Stimulated activated CD4-positive, alpha-beta T cell treated with anti-CD3 and anti-CD28 coated beads, Interleukin-4, amount 100 ng/mL, for 4 hours (primary cell): Measurements from ENCODE around the gene STARD13.

Experiments
- DNase-seq, 2 experiments: peaks; one replicate each; pipeline ENCODE4 v3.0.0-alpha.2; 2020

STARD13 gene, protein sequence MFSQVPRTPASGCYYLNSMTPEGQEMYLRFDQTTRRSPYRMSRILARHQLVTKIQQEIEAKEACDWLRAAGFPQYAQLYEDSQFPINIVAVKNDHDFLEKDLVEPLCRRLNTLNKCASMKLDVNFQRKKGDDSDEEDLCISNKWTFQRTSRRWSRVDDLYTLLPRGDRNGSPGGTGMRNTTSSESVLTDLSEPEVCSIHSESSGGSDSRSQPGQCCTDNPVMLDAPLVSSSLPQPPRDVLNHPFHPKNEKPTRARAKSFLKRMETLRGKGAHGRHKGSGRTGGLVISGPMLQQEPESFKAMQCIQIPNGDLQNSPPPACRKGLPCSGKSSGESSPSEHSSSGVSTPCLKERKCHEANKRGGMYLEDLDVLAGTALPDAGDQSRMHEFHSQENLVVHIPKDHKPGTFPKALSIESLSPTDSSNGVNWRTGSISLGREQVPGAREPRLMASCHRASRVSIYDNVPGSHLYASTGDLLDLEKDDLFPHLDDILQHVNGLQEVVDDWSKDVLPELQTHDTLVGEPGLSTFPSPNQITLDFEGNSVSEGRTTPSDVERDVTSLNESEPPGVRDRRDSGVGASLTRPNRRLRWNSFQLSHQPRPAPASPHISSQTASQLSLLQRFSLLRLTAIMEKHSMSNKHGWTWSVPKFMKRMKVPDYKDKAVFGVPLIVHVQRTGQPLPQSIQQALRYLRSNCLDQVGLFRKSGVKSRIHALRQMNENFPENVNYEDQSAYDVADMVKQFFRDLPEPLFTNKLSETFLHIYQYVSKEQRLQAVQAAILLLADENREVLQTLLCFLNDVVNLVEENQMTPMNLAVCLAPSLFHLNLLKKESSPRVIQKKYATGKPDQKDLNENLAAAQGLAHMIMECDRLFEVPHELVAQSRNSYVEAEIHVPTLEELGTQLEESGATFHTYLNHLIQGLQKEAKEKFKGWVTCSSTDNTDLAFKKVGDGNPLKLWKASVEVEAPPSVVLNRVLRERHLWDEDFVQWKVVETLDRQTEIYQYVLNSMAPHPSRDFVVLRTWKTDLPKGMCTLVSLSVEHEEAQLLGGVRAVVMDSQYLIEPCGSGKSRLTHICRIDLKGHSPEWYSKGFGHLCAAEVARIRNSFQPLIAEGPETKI

DNA sequence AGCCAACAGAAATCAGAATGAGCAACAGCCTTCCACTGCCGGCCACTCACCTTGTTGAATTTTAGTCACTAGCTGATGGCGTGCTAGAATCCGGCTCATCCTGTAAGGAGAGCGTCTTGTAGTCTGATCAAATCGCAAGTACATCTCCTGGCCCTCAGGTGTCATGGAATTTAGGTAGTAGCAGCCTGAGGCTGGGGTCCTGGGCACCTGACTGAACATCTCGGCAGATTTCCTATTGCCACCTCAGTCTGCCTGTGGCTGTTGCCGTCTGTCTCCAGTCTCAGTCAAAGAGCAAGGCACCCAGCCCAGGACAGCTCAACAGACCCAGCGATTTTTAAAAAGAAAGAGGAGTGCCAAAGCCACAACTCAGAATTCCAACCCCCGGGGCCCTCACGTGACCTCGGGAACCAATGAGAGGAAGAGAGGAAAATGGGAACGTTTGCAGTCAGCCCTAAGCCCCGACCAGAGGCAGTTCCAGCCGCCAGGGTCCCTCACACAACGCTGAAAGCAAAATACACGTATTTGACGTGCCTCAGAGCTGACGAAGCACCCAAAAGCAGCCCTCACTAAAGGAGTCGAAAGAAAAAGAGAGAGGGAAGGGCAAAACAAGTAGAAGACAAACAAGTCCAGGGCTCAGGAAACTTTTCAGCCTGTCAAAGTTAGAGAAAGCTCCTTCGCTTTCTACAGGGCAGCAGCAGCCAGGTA is at the start of gene STARD13:
Gene STARD13, minus strand, starts transcription at position 336 of the 705 bp plus-strand sequence. Its CDS starts 117 bp downstream, at position 219.
- DNase-seq: no peak

DNA sequence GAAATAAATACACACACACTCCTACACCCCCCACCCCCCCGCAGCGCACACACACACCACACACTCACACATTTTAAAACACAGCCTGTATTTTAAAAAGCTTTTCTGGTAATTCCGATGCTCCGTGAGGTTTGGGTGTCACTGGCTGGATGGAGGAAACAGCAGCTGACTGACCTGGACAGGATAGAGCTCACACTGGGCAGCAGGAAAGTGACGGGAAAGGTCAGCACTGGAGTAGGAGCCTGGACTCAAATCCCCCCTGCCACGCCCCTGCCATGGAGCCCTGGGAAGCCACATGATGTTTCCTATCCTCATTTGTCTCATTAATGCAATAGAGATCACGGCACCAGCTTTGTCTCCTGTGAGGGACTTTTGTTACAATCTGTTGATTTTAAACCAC is 49.3 kb upstream of the STARD13 start:
- DNase-seq: no peak

DNA sequence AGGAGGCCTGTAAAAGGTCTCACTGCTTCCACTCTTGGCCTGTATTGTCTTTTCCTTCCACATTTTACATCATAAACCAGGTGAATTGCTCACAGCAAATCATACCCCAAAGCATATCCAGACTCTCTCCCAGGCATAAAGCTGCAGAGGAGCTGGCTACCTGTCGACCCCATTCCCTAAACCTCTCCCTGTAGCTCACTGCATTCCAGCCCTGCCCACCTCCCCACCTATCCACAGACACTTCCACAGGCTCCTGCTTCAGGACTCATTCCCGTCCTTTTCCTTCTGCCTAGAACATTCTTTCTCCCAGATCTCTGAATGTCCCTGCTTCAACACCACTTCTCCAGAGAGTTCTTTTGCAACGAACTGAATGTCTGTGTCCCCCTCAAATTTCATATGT is 46.4 kb upstream of the STARD13 start:
- no peak for DNase-seq

DNA sequence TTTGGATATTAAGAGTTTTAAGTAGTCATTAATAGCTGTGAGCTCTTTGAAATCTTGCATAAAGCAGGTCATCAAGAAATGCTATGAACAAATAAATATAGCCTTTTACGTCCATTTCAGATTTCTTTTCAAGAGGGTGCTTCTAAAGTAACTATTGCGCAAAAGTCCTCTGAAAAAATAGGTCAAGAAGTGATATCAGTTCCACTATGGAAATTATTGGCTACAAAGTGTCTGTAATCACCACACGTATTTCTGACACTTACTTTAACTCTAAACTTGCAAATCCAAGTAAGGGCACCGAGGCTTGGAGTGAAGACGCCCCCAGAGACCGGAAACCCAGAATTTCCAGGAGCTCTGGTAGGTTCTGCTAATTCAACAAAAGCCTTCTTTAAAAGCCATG is 44.9 kb upstream of the STARD13 start:
- DNase-seq: no peak

DNA sequence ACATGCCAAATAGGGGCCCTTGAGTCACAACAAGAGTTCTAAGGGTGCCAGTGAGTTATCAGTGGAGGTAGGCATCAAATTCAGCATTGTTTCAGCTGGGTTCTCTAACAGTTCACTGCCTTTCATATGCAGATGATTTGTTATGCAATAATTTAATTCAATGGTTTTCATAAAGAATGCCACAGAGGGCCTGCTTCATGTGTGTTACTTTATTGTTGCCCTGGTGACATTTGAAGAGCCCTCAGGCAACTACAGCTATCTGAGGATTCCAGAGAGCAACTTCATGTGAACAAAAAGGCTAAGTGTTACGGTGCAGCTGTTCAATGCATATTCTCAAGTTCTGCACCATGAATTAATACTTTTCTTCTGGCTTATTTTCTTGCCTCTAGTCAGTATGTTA is 43.1 kb upstream of the STARD13 start:
- no peak for DNase-seq

DNA sequence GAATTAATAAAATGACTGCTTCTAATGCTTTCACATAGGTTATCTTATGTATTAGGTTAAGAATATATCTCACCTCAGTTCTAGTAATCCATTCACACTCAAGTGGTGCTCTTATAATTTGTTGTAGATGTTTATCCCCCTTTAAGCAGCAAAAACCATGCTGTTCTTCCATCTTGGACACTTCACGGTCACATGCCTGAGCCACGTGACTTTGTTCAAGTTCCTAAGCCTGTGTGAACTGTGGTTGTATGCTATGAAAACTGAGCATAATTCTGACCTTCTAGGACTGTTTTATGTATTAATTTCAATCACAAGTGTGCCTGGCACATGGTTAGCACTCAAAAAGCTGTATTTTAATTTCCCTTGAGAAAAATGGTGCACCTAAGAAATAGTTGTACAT is 41.2 kb upstream of the STARD13 start:
- DNase-seq: no peak

DNA sequence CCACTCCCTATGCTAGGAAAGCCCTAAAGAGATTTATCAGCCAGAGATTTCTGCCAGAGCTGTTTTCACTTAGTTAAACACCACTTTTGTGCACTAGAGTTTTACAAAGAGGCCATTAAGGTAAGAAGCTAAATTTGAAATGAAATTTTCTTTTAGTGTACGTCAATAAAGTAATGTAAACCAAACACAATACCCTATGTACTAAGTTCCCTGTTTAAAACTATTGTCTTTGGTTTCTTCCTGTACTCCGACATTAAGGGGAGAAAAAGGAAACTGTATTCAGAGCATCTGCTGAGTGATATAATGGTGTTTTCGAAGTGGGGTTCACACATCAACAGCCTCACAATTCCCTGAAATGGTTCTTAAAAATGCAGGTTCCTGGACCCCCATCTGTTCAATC is 40.7 kb upstream of the STARD13 start:
- no peak for DNase-seq

DNA sequence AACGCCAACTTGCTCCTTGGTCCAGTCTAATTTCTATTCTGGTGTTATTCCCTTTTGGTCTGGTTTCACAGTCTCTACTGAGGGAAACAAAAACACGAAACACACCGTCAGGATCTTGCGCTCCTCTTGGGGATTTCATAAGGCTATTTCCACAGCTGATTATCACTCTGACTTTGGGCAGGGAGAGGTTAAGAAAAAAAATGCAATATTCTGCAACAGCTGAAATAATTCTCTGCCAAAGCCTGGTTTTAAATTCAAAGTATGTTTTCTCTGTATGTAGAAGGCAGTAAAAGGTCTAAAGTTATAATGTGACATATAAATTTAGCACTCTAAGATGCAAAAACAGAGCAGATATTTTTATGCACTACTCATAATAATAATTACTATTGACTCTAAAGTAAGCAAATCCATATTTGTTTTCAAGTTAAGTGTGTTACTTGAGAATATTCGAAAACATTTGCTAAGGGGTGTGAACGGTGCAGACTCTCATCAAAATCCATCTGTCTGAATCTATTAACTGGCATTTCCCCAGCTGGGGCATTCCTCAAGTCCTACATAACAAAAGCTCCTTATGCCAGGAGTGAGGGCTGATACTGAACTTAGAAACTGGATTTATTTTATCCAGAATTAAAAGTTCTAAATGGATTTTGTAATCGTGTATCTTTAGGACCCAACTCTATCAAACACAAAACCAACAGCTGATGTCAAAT is 38.4 kb upstream of the STARD13 start:
- DNase-seq: no peak

DNA sequence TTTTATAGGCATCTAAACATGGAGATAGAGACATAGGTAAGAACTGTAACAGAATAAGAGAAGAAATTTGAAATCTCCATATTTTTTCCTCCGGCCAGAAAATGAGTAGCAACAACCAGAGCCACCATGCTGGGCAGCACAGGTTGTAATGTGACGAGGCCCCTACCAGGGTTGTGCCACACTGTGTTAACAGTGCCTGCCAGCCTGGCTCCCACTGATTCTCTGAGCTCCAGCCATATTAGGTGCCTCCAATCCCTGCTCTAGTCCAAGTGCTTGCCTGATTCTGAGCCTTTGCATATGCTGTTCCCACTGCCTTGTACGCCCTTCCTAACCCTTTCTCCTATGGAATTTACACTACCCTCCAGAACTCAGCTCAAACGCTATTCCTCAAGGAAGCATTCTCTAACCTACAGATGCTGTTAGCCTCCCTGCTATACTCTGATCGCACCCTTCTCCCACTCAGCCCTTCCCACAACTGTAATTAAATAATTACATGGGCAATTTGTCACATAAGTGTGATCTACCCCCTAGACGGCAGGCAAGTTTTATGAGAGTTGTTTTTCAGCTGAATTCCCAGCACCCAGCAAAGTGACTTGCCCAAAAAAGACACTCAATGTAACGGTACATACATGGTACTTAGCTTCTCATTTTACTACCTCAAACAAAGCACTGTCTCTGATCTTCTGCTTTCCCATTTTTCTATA is 37.6 kb upstream of the STARD13 start:
- DNase-seq: no peak

DNA sequence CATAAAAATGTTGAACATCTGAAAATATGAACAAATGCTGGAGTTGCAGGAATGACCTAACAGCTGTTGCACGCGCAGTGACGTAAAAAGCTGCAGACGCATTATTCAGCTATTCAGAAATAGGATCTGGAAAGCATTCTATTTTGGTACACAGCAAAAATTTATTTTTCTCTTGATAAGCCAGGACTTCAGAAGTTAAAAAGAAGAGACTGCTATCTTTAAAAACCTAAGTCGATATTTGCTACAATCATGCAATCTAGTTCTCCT is 36.9 kb upstream of the STARD13 start:
- no peak for DNase-seq

DNA sequence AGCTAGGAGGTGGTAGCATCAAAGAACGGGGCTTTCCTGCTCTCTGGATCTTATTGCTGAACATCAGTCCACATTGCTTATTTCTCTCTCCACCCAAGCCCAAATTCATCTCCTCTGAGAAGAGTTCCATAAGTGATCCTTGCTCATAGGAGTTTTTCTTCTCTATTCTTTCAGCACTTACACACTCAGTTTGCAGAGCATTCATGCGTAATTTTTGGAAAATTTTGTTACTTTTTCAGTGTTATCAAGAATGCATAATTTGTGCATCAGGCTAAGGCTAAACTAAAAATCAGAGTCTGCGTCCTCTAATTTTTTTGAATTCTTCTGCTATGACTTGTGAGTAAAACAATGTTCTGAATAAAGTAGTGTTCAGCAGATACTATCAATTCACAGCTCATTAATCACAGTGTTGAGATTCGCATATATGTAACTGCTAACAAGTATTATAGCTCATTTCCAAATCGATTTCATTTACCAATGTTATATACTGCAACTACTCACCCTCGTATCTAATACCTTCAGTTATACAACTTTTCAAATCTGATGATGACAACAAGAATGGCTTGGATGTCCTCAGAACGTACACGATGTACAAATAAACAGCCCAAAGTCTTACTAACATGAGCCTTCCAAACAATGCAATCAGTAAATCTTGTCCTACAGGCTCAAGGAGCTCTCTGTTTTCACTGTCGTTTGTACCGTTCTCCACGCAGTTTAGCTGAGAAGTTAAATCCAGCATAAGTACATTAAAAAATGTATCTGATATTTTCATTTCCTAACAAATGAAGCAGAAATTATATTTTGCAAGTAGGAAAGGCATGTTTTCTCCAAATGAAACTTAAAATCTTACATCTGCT is 36.4 kb upstream of the STARD13 start:
- DNase-seq: no peak

DNA sequence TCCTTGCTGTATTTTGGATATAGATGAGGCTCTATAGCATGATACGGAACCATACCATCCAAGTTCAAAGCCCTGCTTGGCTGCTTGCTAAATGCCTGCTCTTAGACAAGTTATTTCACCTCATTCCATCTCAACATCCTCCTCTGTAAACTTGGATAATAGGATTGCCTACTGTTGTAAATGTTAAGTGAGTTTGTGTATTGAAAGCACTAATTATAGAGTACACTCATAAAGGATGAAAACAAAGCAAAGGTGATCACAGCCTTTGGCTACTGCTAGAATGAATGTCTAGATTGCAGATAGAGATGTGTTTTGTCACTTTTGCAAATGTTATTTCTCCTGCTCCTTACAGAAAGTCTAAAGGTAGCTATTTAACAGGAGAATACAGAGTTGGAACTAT is 34.3 kb upstream of the STARD13 start:
- DNase-seq: no peak

DNA sequence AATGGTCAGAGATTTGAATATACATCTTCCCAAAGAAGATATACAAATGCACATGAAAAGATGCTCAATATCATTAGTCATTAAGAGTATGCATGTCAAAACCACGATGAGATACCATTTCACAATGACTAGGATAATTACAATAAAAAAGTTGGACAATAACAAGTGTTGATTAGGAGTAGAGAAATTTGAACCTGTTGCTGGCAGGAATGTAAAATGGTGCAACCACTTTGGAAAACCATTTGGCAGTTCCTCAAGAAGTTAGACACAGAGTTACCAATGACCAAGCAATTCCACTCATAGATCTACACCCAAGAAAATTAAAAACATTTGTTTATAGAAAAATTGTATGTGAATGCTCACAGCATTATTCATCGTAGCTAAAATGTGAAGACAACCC is 33.2 kb upstream of the STARD13 start:
- DNase-seq: no peak

DNA sequence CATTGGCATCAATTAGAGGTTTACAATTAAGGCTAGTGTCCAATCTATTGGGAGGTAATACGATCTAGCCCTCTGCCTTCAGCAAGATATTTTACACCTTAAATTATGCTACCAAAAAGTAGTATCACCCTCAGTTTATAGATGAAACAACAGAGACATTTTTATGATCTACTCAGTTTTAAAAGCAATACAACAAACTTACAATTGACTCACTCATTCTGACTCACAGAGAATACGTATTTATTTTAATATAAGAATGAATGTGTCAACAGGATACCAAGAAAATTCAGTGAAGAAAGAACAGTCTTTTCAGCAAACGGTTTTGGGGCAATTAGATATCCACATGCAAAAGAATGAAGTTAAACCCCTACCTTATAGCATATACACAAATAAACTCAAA is 32.5 kb upstream of the STARD13 start:
- DNase-seq: no peak

DNA sequence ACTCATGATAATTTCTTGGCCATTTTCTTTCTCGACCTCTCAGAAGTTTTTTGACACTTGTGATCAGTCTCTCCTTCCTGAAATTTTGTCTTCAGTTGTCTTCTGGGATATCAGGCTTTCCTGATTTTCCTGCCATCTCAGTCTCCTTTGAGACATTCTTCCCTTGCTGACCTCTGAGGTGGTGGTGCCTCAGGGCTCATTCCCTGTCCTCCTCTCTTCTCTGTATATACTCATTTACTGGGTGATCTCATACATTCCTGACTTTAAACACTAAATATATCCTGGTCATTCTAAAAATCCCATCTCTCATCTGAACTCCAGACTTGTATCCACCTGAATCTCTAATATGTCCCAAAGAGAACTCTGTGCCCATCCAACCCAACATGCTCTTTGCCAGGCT is 31.3 kb upstream of the STARD13 start:
- DNase-seq: no peak

DNA sequence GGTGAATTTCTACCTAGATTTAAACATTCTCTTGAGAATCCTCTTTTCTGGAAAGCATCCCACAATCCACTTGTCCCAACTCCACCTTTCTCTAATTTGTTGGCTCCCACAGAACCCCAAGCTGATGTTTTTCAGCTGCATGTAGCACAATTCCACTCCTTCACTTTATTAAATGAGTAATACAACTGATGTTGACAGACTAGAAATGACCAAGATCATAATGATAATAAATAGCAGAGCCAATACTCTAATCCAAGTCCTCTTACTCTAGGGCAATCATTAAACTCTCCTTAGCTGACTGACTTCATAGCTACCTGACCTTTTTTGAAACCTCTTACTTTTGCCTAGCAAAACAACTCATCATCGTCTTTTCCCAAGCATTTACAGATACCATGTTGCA is 27.9 kb upstream of the STARD13 start:
- no peak for DNase-seq

DNA sequence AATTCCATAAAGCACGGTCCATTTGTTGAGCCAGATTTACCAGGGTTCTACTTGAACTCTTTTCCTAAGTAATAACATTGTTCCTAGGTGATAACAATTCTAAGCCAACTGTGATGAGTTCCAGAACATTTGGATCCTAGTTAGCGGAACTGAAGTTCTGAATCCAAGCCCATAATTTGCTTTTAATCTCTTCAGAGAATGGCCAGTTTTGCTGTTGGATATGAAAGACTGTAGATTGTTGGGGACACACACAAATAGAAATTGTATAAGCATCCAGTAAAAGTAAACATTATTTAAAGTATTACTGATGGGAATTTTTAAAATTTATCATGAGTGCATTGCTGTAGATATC is 27.3 kb upstream of the STARD13 start:
- no peak for DNase-seq

DNA sequence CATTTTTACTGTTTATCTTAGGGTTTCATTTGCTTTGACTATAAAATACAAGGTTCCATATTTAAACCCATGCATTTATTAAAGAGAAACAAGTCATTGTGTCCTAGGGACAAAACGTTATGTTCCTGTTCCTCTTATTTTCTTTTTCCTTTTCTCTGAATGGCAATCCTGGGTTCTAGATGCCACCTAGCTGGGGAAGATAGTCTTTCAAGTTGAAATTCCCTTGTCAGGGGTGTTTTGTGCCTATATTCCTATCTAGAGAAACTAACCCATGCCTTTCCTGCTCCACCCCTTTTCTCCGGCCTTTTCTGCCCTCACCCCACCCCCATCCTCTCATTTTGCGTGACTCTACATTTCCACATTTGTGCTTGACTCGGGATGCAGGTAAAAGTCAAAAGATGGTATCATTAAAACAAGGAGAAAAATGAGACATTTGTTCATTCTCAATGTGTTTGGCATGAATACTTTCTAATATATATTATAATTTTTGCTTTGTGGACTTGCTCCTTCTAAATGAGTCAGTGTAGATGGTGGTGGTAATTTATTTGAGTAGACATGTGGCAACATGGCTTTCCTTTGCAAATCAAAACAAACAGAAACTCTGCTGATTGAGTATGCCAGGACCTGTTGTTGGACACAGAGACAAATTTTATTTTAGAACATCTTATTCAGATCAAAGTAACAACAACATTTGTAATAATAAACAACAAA is 26.8 kb upstream of the STARD13 start:
- DNase-seq: no peak

DNA sequence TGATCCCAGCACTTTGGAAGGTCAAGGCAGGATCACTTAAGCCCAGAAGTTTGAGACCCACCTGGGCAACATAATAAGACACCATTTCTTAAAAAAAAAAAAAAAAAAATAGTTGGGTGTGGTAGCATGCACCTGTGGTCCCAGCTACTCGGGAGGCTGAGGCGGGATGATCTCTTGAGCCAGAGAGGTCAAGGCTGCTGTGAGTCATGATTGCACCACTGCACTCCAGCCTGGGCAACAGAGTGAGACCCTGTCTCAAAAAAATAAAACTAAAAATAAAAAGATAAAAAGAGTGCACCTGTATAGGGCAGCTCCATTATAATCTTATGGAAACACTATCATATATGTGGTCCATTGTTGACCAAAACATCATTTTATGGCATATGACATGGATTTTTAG is 25.5 kb upstream of the STARD13 start:
- no peak for DNase-seq

DNA sequence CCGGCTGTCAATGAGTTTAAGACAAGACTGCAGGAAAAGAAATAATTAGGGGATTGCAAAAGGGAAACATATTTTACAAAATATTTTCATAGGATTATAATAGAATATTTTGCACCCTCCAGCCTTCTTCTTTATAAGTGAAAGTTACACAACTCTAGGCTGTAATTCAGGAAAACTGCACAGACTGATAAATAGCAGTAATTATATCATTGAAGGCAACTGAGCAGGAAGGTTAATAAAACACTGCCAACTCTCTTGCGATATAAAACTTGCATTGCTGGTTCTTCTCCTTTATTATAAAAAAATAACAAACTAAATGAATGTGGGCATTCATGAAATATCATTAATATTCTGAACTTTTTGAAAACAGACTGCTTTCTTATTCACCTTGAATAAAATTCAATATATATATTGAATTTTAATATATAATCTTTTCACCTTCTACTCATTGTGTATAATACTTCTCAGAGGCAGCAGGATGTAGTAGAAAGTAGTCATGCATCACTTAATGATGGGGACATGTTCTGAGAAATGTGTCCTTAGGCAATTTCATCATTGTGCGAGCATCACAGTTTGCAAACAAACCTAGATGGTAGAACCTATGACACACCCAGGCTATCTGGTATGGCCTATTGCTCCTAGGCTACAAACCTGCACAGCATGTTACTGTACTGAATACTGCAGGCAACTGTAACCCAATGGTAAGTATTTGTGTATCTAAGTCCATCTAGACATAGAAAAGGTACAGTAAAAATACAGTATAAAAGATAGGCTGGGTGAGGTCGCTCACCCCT is 24.9 kb upstream of the STARD13 start:
- no peak for DNase-seq
